Kidney epithelial cell (primary cell): Measurements from ENCODE around the gene MAP3K19. TPM values are rescaled to one million over a fixed set of nuclear protein-coding genes. Genes with fewer than 3 reads are reported as not detected.
"Not testable (repeated sequence)": the region's sequence is repeated elsewhere in the genome, so short reads cannot be mapped to it uniquely, and the experiment has no call there.

ENCODE experiments used
- DNase-seq: peaks from one replicate; pipeline ENCODE4 v3.0.0-alpha.2; 2010; ENCODE audit warnings: low read depth
- H3K27me3 ChIP-seq: 2 replicates; pipeline ENCODE4 v1.6.0; 2011; ENCODE audit warnings: low read length; ENCODE audit not compliant: control insufficient read depth, insufficient read depth
- H3K36me3 ChIP-seq: 2 replicates; pipeline ENCODE4 v1.5.1; 2011; ENCODE audit warnings: low read length; ENCODE audit not compliant: control insufficient read depth, insufficient read depth
- H3K4me3 ChIP-seq: 2 replicates; pipeline ENCODE4 v1.5.1; 2011; ENCODE audit warnings: low read depth, mild to moderate bottlenecking, control low read depth, low read length
- total RNA-seq: library from RNA; depleted of rRNA; stranded (reverse); fragments of >200 nt; gene quantifications from 2 replicates; pipeline ENCODE4 v1.2.3, GENCODE V29; 2015
- TF ChIP-seq, protein P1 (sequence below): IDR thresholded peaks from 2 replicates; pipeline ENCODE4 v1.5.1; 2011; ENCODE audit warnings: mild to moderate bottlenecking, moderate library complexity, low read length, control low read depth, inconsistent platforms; ENCODE audit not compliant: insufficient read depth, poor library complexity, severe bottlenecking

Gene MAP3K19
- total RNA-seq, 1 donor from 2014 or later, result not detected

DNA sequence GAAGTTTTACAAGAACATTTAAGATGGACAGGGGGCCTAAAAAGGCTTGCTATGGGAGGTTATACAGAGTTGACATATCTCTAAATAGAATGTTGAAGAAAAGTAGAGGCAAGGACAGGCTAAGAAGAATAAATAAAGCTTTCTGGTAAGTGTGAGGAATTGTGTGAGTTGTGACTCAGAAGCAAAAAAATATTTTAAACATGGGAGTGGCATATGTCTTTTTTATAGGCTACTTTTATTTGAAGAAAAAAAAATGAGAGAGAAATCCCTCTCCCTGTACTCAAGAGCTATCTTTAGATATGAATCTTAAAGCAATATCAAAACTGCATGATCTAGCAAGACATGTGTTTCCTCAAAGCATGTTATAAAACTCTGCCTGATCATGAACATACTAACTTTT lies 45.9 kb upstream of the MAP3K19 start:
- Histone ChIP-seq H3K36me3 (no peaks in the 10 kb centered on the region), H3K27me3 (no peaks in the 10 kb centered on the region), H3K4me3 (no peak overlapping the region)
- DNase-seq, result no peak
- TF ChIP-seq, protein P1, sequence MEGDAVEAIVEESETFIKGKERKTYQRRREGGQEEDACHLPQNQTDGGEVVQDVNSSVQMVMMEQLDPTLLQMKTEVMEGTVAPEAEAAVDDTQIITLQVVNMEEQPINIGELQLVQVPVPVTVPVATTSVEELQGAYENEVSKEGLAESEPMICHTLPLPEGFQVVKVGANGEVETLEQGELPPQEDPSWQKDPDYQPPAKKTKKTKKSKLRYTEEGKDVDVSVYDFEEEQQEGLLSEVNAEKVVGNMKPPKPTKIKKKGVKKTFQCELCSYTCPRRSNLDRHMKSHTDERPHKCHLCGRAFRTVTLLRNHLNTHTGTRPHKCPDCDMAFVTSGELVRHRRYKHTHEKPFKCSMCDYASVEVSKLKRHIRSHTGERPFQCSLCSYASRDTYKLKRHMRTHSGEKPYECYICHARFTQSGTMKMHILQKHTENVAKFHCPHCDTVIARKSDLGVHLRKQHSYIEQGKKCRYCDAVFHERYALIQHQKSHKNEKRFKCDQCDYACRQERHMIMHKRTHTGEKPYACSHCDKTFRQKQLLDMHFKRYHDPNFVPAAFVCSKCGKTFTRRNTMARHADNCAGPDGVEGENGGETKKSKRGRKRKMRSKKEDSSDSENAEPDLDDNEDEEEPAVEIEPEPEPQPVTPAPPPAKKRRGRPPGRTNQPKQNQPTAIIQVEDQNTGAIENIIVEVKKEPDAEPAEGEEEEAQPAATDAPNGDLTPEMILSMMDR, result no peak

DNA sequence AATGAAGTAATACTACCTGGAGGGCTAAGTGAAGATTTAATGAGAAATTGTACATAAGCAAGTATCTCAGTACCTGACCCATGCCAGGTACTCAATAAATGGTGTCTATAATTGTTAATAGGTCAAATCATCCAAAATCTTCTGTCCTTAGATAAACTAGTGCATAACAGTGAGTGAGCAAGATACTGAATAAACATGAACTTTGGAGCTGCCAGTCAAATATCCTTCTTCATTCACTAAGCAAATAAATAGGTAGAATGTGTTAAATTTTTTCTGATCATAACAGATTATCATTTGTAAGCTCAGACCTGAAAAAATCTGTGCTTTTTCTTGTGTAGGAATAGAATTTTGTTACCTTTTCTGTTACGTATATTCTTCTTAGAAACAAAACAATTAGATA lies 44.4 kb upstream of the MAP3K19 start:
- no peak for DNase-seq
- H3K4me3 ChIP-seq, result no peak overlapping the region
- H3K36me3 ChIP-seq, result no peaks in the 10 kb centered on the region
- TF ChIP-seq, protein P1, result no peak
- H3K27me3 ChIP-seq, result no peaks in the 10 kb centered on the region

DNA sequence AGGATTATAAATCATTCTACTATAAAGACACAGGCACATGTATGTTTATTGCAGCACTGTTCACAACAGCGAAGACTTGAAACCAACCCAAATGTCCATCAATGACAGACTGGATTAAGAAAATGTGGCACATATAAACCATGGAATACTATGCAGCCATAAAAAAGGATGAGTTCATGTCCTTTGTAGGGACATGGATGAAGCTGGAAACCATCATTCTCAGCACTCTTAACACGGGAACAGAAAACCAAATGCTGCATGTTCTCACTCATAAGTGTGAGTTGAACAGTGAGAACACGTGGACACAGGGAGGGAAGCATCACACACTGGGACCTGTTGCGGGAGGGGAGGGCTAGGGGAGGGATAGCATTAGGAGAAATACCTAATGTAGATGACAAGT lies 42.4 kb upstream of the MAP3K19 start:
- H3K36me3 ChIP-seq, H3K4me3 ChIP-seq, DNase-seq, H3K27me3 ChIP-seq: not testable (repeated sequence)

DNA sequence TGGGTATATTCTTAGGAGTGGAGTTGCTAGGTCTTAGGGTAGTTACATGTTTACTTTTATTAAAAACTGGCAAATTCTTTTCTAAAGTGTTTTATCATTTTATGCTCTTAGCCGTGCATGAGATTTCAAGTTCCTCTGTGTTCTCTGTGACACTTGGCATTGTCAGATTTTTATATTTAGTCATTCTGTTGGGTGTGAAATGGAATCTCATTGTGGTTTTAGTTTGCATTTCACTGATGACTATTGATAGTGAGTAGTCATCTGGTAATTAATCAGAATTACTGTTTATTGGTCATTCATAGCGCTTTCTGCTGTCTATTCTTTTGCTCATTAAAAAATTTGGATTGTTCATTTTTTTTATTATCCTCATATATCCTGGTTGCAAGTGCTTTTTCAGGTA lies 39.0 kb upstream of the MAP3K19 start:
- TF ChIP-seq, protein P1, result no peak
- Histone ChIP-seq H3K4me3 (no peak overlapping the region), H3K36me3 (no peaks in the 10 kb centered on the region), H3K27me3 (no peaks in the 10 kb centered on the region)
- DNase-seq, result no peak

DNA sequence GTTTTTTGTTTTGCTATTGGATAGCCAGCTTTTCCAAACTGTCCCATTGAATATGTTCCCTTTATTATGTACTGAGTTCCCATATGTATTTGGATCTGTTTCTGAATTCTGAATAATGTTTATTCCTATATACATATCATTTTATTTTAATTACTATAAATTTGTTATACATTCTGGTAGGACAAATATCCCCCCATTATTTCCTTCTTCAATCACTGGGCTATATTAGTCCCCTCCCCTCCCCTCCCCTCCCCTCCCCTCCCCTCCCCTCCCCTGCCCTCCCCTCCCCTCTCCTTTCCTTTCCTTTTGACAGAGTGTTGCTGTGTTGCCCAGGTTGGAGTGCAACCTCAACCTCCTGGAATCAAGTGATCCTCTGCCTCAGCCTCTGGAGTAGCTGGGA lies 31.2 kb upstream of the MAP3K19 start:
- no peak for DNase-seq
- H3K4me3 ChIP-seq, result no peak overlapping the region
- TF ChIP-seq, protein P1, result no peak
- H3K27me3 ChIP-seq, result no peaks in the 10 kb centered on the region
- no peaks in the 10 kb centered on the region for H3K36me3 ChIP-seq

DNA sequence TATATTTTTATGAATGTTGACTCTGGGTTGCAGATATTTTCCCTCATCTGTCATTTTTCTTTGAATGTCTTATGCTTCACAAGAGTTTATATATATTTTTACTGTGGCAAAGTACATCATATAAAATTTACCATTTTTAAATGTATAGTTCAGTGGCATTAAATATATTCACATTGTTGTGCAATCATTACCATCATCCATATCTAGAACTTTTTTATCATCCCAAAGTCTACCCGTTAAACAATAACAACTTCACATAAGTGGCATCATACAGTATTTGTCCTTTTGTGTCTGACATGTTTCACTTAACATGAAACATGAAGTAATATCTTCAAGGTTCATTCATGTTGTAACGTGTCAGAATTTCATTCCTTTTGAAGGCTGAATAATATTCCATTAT lies 29.3 kb upstream of the MAP3K19 start:
- TF ChIP-seq, protein P1, result no peak
- H3K36me3 ChIP-seq, result peaks cover 1% of the 10 kb centered on the region
- no peaks in the 10 kb centered on the region for H3K27me3 ChIP-seq
- H3K4me3 ChIP-seq, result no peak overlapping the region
- no peak for DNase-seq
